ENCODE measurements around the gene DST. TPM values are rescaled to one million over a fixed set of nuclear protein-coding genes. Genes with fewer than 3 reads are reported as not detected.

Gene DST
- total RNA-seq, 1 donor from 2014 or later: 259 TPM

DNA sequence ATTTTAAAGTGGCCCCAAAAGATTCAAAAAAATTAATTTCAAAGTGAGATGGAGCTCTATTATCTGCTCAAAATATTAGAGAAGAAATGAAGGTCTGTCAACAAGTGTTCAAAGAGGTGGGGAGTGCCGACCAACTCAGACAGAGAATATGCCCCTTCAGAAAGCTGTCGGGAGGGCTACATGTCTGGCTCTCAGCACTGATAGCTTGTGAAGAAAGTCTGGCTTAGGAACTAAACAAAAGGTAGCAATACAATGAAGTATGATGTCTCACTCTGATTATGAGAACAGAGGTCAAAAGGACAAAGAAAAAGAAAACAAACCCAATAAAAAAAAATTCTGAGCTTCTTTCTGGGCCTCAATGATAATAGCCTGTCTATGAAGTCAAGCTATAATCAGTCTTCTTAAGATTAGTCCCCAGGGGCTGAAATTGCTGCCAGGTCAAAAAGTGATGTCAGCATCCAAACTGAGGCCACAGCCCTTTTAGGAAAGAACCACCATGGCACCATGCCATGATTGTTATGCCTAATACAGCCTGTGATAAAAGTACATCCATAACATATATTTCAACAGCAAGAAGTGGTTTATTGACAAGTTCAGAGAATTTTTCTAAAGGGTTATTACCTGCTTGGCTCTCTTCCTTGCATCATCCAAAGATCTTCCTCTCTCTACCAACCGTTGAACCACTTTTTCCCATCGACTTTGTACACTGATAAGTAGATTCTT, 150.9 kb downstream of the DST start:
- Histone ChIP-seq H2AFZ (replicated peaks) (no peak overlapping the region), H3K4me1 (no peaks in the 10 kb centered on the region), H3K4me3 (no peak overlapping the region), H3F3A (ENCODE audit: low read depth) (no peaks in the 10 kb centered on the region), H3K9me3 (ENCODE audit: low read depth) (no peaks in the 10 kb centered on the region), H3K4me2 (no peak overlapping the region), H3K9ac (no peak overlapping the region), H3K27ac (no peak overlapping the region), H3K36me3 (peaks cover 36% of the 10 kb centered on the region), H4K20me1 (ENCODE audit: low read depth) (no peaks in the 10 kb centered on the region), H3K27me3 (no peaks in the 10 kb centered on the region), H3K79me2 (ENCODE audit: low read depth) (no peaks in the 10 kb centered on the region)
- no peaks in the 10 kb centered on the region for H3K9me3 Mint-ChIP-seq
- TF ChIP-seq EZH2 (IDR thresholded peaks at IDR 0.05): no peak
- H3K4me3 Mint-ChIP-seq: no peak overlapping the region
- H3K36me3 Mint-ChIP-seq: peaks cover 27% of the 10 kb centered on the region
- H3K27ac Mint-ChIP-seq: no peak overlapping the region
- DNase-seq (ENCODE audit: low spot score): no peak
- H3K4me1 Mint-ChIP-seq: peaks cover 6% of the 10 kb centered on the region
- no peaks in the 10 kb centered on the region for H3K27me3 Mint-ChIP-seq (ENCODE audit: insufficient read depth, low read depth)

DNA sequence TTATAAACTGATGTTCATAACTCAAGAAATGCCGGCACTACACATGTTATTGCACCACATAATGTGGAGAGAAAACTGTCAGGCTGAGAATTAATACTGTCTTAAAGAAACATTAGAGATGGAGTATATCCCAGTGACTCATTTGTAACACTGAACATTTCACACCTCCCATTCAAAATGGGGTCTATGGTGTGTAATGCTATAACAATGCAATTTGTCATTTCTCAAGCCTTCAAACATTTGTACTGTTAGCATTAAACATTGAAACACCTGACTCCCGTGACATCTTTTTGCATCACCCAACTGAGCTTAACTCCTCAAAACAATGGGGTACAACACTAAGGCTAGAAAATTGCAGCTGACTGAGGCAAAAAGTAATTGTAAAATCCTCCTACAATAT, 151.7 kb downstream of the DST start:
- Histone ChIP-seq H3K4me1 (no peaks in the 10 kb centered on the region), H3K4me2 (no peak overlapping the region), H3K27me3 (no peaks in the 10 kb centered on the region), H3F3A (ENCODE audit: low read depth) (no peaks in the 10 kb centered on the region), H3K27ac (no peak overlapping the region), H2AFZ (replicated peaks) (no peak overlapping the region), H3K9me3 (ENCODE audit: low read depth) (no peaks in the 10 kb centered on the region), H3K79me2 (ENCODE audit: low read depth) (no peaks in the 10 kb centered on the region), H3K9ac (no peak overlapping the region), H4K20me1 (ENCODE audit: low read depth) (no peaks in the 10 kb centered on the region), H3K36me3 (peaks cover 31% of the 10 kb centered on the region), H3K4me3 (no peak overlapping the region)
- no peak overlapping the region for H3K27ac Mint-ChIP-seq
- no peak for DNase-seq (ENCODE audit: low spot score)
- TF ChIP-seq, protein P1, sequence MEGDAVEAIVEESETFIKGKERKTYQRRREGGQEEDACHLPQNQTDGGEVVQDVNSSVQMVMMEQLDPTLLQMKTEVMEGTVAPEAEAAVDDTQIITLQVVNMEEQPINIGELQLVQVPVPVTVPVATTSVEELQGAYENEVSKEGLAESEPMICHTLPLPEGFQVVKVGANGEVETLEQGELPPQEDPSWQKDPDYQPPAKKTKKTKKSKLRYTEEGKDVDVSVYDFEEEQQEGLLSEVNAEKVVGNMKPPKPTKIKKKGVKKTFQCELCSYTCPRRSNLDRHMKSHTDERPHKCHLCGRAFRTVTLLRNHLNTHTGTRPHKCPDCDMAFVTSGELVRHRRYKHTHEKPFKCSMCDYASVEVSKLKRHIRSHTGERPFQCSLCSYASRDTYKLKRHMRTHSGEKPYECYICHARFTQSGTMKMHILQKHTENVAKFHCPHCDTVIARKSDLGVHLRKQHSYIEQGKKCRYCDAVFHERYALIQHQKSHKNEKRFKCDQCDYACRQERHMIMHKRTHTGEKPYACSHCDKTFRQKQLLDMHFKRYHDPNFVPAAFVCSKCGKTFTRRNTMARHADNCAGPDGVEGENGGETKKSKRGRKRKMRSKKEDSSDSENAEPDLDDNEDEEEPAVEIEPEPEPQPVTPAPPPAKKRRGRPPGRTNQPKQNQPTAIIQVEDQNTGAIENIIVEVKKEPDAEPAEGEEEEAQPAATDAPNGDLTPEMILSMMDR (IDR thresholded peaks at IDR 0.05): no peak
- no peak for TF ChIP-seq EZH2phosphoT487 (IDR thresholded peaks at IDR 0.05)
- no peak for TF ChIP-seq EZH2 (IDR thresholded peaks at IDR 0.05)
- H3K4me1 Mint-ChIP-seq: peaks cover 6% of the 10 kb centered on the region
- no peaks in the 10 kb centered on the region for H3K9me3 Mint-ChIP-seq
- H3K4me3 Mint-ChIP-seq: no peak overlapping the region
- H3K27me3 Mint-ChIP-seq (ENCODE audit: insufficient read depth, low read depth): no peaks in the 10 kb centered on the region
- peaks cover 30% of the 10 kb centered on the region for H3K36me3 Mint-ChIP-seq

GRCh38 chr6:56489559-56489958, 153.1 kb downstream of the DST start:
- TF ChIP-seq EZH2 (IDR thresholded peaks at IDR 0.05): no peak
- TF ChIP-seq, protein P1 (IDR thresholded peaks at IDR 0.05): no peak
- TF ChIP-seq EZH2phosphoT487 (IDR thresholded peaks at IDR 0.05): no peak
- H3K9me3 ChIP-seq (ENCODE audit: low read depth): no peaks in the 10 kb centered on the region
- H3K27ac Mint-ChIP-seq: no peak overlapping the region
- H3K4me3 ChIP-seq: no peak overlapping the region
- no peaks in the 10 kb centered on the region for H3K27me3 ChIP-seq
- H3K4me2 ChIP-seq: no peak overlapping the region
- no peaks in the 10 kb centered on the region for H3K27me3 Mint-ChIP-seq (ENCODE audit: insufficient read depth, low read depth)
- H4K20me1 ChIP-seq (ENCODE audit: low read depth): no peaks in the 10 kb centered on the region
- no peak overlapping the region for H3K4me3 Mint-ChIP-seq
- no peaks in the 10 kb centered on the region for H3K9me3 Mint-ChIP-seq
- DNase-seq (ENCODE audit: low spot score): no peak
- peaks cover 38% of the 10 kb centered on the region for H3K36me3 Mint-ChIP-seq
- H2AFZ ChIP-seq (replicated peaks): no peak overlapping the region
- no peak overlapping the region for H3K27ac ChIP-seq
- peaks cover 6% of the 10 kb centered on the region for H3K4me1 Mint-ChIP-seq
- H3K36me3 ChIP-seq: peaks cover 30% of the 10 kb centered on the region
- peak overlapping the region; percentile 2 for H3K9ac ChIP-seq
- H3K79me2 ChIP-seq (ENCODE audit: low read depth): no peaks in the 10 kb centered on the region
- no peaks in the 10 kb centered on the region for H3K4me1 ChIP-seq
- H3F3A ChIP-seq (ENCODE audit: low read depth): no peaks in the 10 kb centered on the region

- H3K36me3 ChIP-seq: peaks cover 30% of the 10 kb centered on the region
- no peaks in the 10 kb centered on the region for H3K9me3 Mint-ChIP-seq
- no peak overlapping the region for H3K4me2 ChIP-seq
- peaks cover 6% of the 10 kb centered on the region for H3K4me1 Mint-ChIP-seq
- H3K9ac ChIP-seq: no peak overlapping the region
- no peaks in the 10 kb centered on the region for H3K4me1 ChIP-seq
- H3F3A ChIP-seq (ENCODE audit: low read depth): no peaks in the 10 kb centered on the region
- peaks cover 38% of the 10 kb centered on the region for H3K36me3 Mint-ChIP-seq
- no peaks in the 10 kb centered on the region for H3K79me2 ChIP-seq (ENCODE audit: low read depth)
- no peak overlapping the region for H3K27ac Mint-ChIP-seq
- H2AFZ ChIP-seq (replicated peaks): no peak overlapping the region
- no peak overlapping the region for H3K4me3 ChIP-seq
- no peak overlapping the region for H3K4me3 Mint-ChIP-seq
- no peaks in the 10 kb centered on the region for H3K27me3 ChIP-seq
- no peak overlapping the region for H3K27ac ChIP-seq
- H4K20me1 ChIP-seq (ENCODE audit: low read depth): no peaks in the 10 kb centered on the region
- TF ChIP-seq EZH2 (IDR thresholded peaks at IDR 0.05): no peak
- TF ChIP-seq EZH2phosphoT487 (IDR thresholded peaks at IDR 0.05): no peak
- TF ChIP-seq, protein P1 (IDR thresholded peaks at IDR 0.05): no peak
- DNase-seq (ENCODE audit: low spot score): no peak
- H3K27me3 Mint-ChIP-seq (ENCODE audit: insufficient read depth, low read depth): no peaks in the 10 kb centered on the region
- no peaks in the 10 kb centered on the region for H3K9me3 ChIP-seq (ENCODE audit: low read depth)
These were observed 154.4 kb downstream of the DST start for GRCh38 chr6:56488281-56488680.
